G401 (cell line): ENCODE data around the gene INA. TPM values are rescaled to one million over a fixed set of nuclear protein-coding genes. Genes with fewer than 3 reads are reported as not detected.

Source experiments
- DNase-seq: peaks from one replicate; pipeline ENCODE4 v3.0.0-alpha.2; 2015; ENCODE audit warnings: low spot score
- in situ Hi-C: cut with HindIII; loops from 2 replicates; pipeline ENCODE4 v1.10.0; 2016; ENCODE audit warnings: low sequenced_read_pairs, mixed read lengths
- total RNA-seq: library from RNA; depleted of rRNA; stranded (reverse); fragments of >200 nt; shearing (Covaris generic); gene quantifications from 2 replicates; pipeline ENCODE4 v1.2.3, GENCODE V29; 2014; rRNA removed

The INA gene
- total RNA-seq, 1 experiment from 2014 or later: 41.8 TPM

- DNase-seq: no peak
- in situ Hi-C loops: no loop called here
Observed at GRCh38 chr10:103334567-103334966, 57.6 kb downstream of the INA start.

GRCh38 chr10:103336370-103336769, 59.4 kb downstream of the INA start:
- no peak for DNase-seq
- in situ Hi-C loops: no loop called here

Other genes starting within 250 kb of the INA start
- gene NT5C2, start 83.9 kb upstream of the INA start, total RNA-seq: 71.2 and 121 TPM in 2 replicates
- 0.03 and 0.06 TPM in 2 replicates for gene RPEL1, start 31.3 kb upstream of the INA start, total RNA-seq
- gene PCGF6, start 74.0 kb downstream of the INA start, total RNA-seq: 22.6 and 37.2 TPM in 2 replicates
- gene TAF5, start 90.8 kb downstream of the INA start, total RNA-seq: 10.2 and 11.9 TPM in 2 replicates
- 274 and 320 TPM in 2 replicates for gene ATP5MK, start 119.3 kb downstream of the INA start, total RNA-seq
- 42.4 and 60.6 TPM in 2 replicates for gene PDCD11, start 119.5 kb downstream of the INA start, total RNA-seq
- gene CALHM2, start 175.2 kb downstream of the INA start, total RNA-seq: 0.68 and 2.0 TPM in 2 replicates
- gene CALHM1, start 181.8 kb downstream of the INA start, total RNA-seq: not detected in 2 replicates
- gene CALHM3, start 202.1 kb downstream of the INA start, total RNA-seq: not detected in 2 replicates
- 0.68 and 0.95 TPM in 2 replicates for gene NEURL1, start 216.6 kb downstream of the INA start, total RNA-seq